MM.1S (cell line): ENCODE results near the gene FXYD2.

Experiments
- DNase-seq: peaks from one replicate; pipeline ENCODE4 v3.0.0-alpha.2; 2015
- H2AFZ ChIP-seq: fragments of 300-600 bp; sonication (generic); 2 replicates; pipeline ENCODE4 v1.6.0; 2016; ENCODE audit warnings: antibody characterized with exemption, low read length
- H3F3A ChIP-seq: fragments of 300-600 bp; sonication (generic); 2 replicates; pipeline ENCODE4 v1.6.1; 2016; ENCODE audit warnings: mild to moderate bottlenecking, antibody characterized with exemption, low read length, moderate library complexity, mixed read lengths; ENCODE audit not compliant: insufficient read depth
- H3K27ac ChIP-seq: fragments of 300-600 bp; sonication (generic); 2 replicates; pipeline ENCODE4 v1.5.1; 2016; ENCODE audit warnings: mild to moderate bottlenecking, low read length
- H3K27me3 ChIP-seq: fragments of 300-600 bp; sonication (generic); replicated peaks from 2 replicates; pipeline ENCODE4 v1.6.0; 2016; ENCODE audit warnings: low read length; ENCODE audit not compliant: insufficient read depth
- H3K36me3 ChIP-seq: fragments of 300-600 bp; sonication (generic); replicated peaks from 2 replicates; pipeline ENCODE4 v1.6.1; 2016; ENCODE audit warnings: mild to moderate bottlenecking, low read length, mixed read lengths; ENCODE audit not compliant: insufficient read depth
- H3K4me1 ChIP-seq: fragments of 300-600 bp; sonication (generic); 2 replicates; pipeline ENCODE4 v1.6.1; 2016; ENCODE audit warnings: low read length, mixed read lengths
- H3K4me2 ChIP-seq: fragments of 300-600 bp; sonication (generic); 2 replicates; pipeline ENCODE4 v1.6.0; 2016; ENCODE audit warnings: low read depth, low read length
- H3K4me3 ChIP-seq: fragments of 300-600 bp; sonication (generic); 2 replicates; pipeline ENCODE4 v1.5.1; 2016; ENCODE audit warnings: low read length, mixed read lengths
- H3K79me2 ChIP-seq: fragments of 300-600 bp; sonication (generic); 2 replicates; pipeline ENCODE4 v1.6.1; 2016; ENCODE audit warnings: mixed run types, low read length, mixed read lengths
- H3K9ac ChIP-seq: fragments of 300-600 bp; sonication (generic); 2 replicates; pipeline ENCODE4 v1.6.1; 2016; ENCODE audit warnings: low read length, mixed read lengths
- H3K9me2 ChIP-seq: fragments of 300-600 bp; sonication (generic); replicated peaks from 2 replicates; pipeline ENCODE4 v1.6.1; 2016; ENCODE audit warnings: mild to moderate bottlenecking, low read length, mixed read lengths; ENCODE audit not compliant: insufficient read depth
- H3K9me3 ChIP-seq: fragments of 300-600 bp; sonication (generic); replicated peaks from 2 replicates; pipeline ENCODE4 v1.6.1; 2016; ENCODE audit warnings: mild to moderate bottlenecking, low read length, mixed read lengths; ENCODE audit not compliant: insufficient read depth
- H4K20me1 ChIP-seq: fragments of 300-600 bp; sonication (generic); 2 replicates; pipeline ENCODE4 v1.6.1; 2016; ENCODE audit warnings: mild to moderate bottlenecking, low read length, moderate library complexity, mixed read lengths; ENCODE audit not compliant: insufficient read depth
- CTCF ChIP-seq: fragments of 300-600 bp; sonication (generic); IDR thresholded peaks from 2 replicates; pipeline ENCODE4 v1.5.1; 2016; ENCODE audit warnings: antibody characterized with exemption, low read length, mixed read lengths
- EZH2 ChIP-seq: fragments of 300-600 bp; sonication (generic); optimal IDR thresholded peaks from 2 replicates; pipeline ENCODE3; 2017; ENCODE audit warnings: low read depth, mild to moderate bottlenecking, antibody characterized with exemption, low read length, mixed read lengths
- EZH2phosphoT487 ChIP-seq: fragments of 300-600 bp; sonication (generic); IDR thresholded peaks from 2 replicates; pipeline ENCODE4 v1.6.1; 2018; ENCODE audit warnings: antibody characterized with exemption, low read length

Gene FXYD2

GRCh38 chr11:117855912-117856651 is 31.5 kb upstream of the FXYD2 start:
- Histone ChIP-seq H3K27me3 (peaks cover 9% of the 10 kb centered on the region), H3K4me2 (no peak overlapping the region), H3K36me3 (no peaks in the 10 kb centered on the region), H3K27ac (no peak overlapping the region), H2AFZ (no peak overlapping the region), H3K4me1 (no peaks in the 10 kb centered on the region), H3K9ac (no peak overlapping the region), H3K9me2 (no peaks in the 10 kb centered on the region), H3K79me2 (no peaks in the 10 kb centered on the region), H3K9me3 (no peaks in the 10 kb centered on the region), H3F3A (no peaks in the 10 kb centered on the region), H4K20me1 (no peaks in the 10 kb centered on the region), H3K4me3 (no peak overlapping the region)
- TF ChIP-seq EZH2: no peak
- DNase-seq: no peak

DNA sequence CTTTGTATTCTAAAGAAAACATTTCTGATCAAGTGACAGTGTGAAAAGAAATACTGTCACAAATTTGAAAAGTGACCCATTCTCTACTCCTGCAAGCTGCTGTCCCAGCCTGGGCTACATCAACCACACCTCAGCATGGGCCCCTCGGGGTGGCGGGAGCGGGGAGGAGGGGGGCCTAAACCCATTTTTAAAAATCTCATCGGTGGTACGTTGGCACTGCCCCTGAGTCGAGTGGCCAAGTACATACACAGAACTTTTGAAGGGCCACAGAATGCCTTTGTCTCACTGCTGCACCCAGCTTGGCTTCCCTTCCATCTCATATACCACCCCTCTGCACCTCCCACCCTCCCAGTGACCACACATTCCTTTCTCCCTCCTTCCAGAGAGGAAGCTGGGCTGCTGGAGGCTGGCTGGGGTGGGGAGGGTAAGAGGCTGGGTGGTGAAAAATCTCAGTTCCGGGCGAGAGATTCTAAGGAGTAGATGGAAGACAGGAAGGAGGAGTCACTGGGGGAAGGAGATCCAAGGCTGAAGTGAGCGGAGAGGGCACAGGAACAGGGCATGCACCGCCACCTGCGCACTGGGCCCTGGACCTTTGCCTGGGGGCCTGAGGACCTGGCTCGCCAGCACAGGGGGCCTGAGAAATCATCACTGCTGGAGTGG is 30.8 kb upstream of the FXYD2 start:
- Histone ChIP-seq H3K36me3 (no peaks in the 10 kb centered on the region), H3K79me2 (no peaks in the 10 kb centered on the region), H3K9me3 (no peaks in the 10 kb centered on the region), H3K4me2 (no peak overlapping the region), H3K9me2 (no peaks in the 10 kb centered on the region), H3K9ac (no peak overlapping the region), H3K4me3 (no peak overlapping the region), H3K27me3 (peaks cover 9% of the 10 kb centered on the region), H3F3A (no peaks in the 10 kb centered on the region), H3K27ac (no peak overlapping the region), H3K4me1 (no peaks in the 10 kb centered on the region), H2AFZ (no peak overlapping the region), H4K20me1 (no peaks in the 10 kb centered on the region)
- DNase-seq: no peak
- TF ChIP-seq CTCF (no peak), EZH2phosphoT487 (no peak), EZH2 (no peak)

- H3K79me2 ChIP-seq: no peaks in the 10 kb centered on the region
- no peaks in the 10 kb centered on the region for H3K9me3 ChIP-seq
- no peak overlapping the region for H2AFZ ChIP-seq
- no peaks in the 10 kb centered on the region for H3K4me1 ChIP-seq
- TF ChIP-seq EZH2phosphoT487 (no peak), CTCF (no peak), EZH2 (no peak)
- H4K20me1 ChIP-seq: no peaks in the 10 kb centered on the region
- no peaks in the 10 kb centered on the region for H3K9me2 ChIP-seq
- no peak overlapping the region for H3K4me2 ChIP-seq
- H3K27me3 ChIP-seq: no peaks in the 10 kb centered on the region; the same call in 1 of the 2 replicates
- no peak overlapping the region for H3K4me3 ChIP-seq
- no peak for DNase-seq
- no peak overlapping the region for H3K9ac ChIP-seq
- H3K27ac ChIP-seq: no peak overlapping the region
- no peaks in the 10 kb centered on the region for H3F3A ChIP-seq
- H3K36me3 ChIP-seq: no peaks in the 10 kb centered on the region
Observed at GRCh38 chr11:117852309-117852708, 27.8 kb upstream of the FXYD2 start.

GRCh38 chr11:117851852-117852251 is 27.3 kb upstream of the FXYD2 start:
- H3K9me3 ChIP-seq: no peaks in the 10 kb centered on the region
- H3K4me1 ChIP-seq: no peaks in the 10 kb centered on the region
- H3K9me2 ChIP-seq: no peaks in the 10 kb centered on the region
- H3K4me2 ChIP-seq: no peak overlapping the region
- no peak for DNase-seq
- H3K9ac ChIP-seq: no peak overlapping the region
- no peaks in the 10 kb centered on the region for H4K20me1 ChIP-seq
- no peaks in the 10 kb centered on the region; the same call in 1 of the 2 replicates for H3K27me3 ChIP-seq
- H3K27ac ChIP-seq: no peak overlapping the region
- H3F3A ChIP-seq: no peaks in the 10 kb centered on the region
- H3K79me2 ChIP-seq: no peaks in the 10 kb centered on the region
- H2AFZ ChIP-seq: no peak overlapping the region
- H3K36me3 ChIP-seq: no peaks in the 10 kb centered on the region
- TF ChIP-seq EZH2: no peak
- no peak for TF ChIP-seq CTCF
- TF ChIP-seq EZH2phosphoT487: no peak
- H3K4me3 ChIP-seq: no peak overlapping the region
